IMR-90 (cell line): ENCODE results near the gene PLEKHS1. TPM values are rescaled to one million over a fixed set of nuclear protein-coding genes. Genes with fewer than 3 reads are reported as not detected.

ENCODE experiments used
- ATAC-seq: fragments of 200-7000 bp; cut with Tn5 transposase; 2 replicates; pipeline ENCODE4 v1.9.1; 2020; ENCODE audit warnings: low read depth, mild to moderate bottlenecking, moderate library complexity
- Bru-seq: library from RNA; stranded (reverse); fragments of 400-500 nt; gene quantifications from one replicate; lab custom pipeline; 2021; lab: Mats Ljungman, UMichigan
- BruChase-seq, 2 experiments: library from RNA; stranded (reverse); fragments of 400-500 nt; gene quantifications; one replicate each; lab custom pipeline; 2021; lab: Mats Ljungman, UMichigan
- BruUV-seq: library from RNA; stranded (reverse); fragments of 400-500 nt; replicated peaks from 2 replicates; lab custom pipeline; 2021; lab: Mats Ljungman, UMichigan
- CTCF ChIA-PET: fragments of 300-600 bp; formaldehyde crosslinking; extraction: SDS; loops from one replicate; lab custom pipeline; 2021; ENCODE audit warnings: antibody characterized with exemption; lab: Yijun Ruan, JAX
- POLR2A ChIA-PET: fragments of 300-600 bp; sonication (Branson Sonifier 250); formaldehyde crosslinking; loops from one replicate; lab custom pipeline; 2022; ENCODE audit warnings: antibody characterized with exemption; ENCODE audit not compliant: unreplicated experiment; lab: Charles Lee
- DNase-seq: peaks from one replicate; pipeline ENCODE4 v3.0.0; 2013
- H2AFZ ChIP-seq: replicated peaks from 2 replicates; pipeline ENCODE3; 2013; ENCODE audit warnings: low read length, mild to moderate bottlenecking; ENCODE audit not compliant: poor library complexity
- H2AK5ac ChIP-seq: 2 replicates; pipeline ENCODE4 v1.6.1; 2013; ENCODE audit warnings: low read depth, low read length, inconsistent platforms
- H2AK9ac ChIP-seq: replicated peaks from 2 replicates; pipeline ENCODE3; 2013; ENCODE audit warnings: mild to moderate bottlenecking, low read depth, low read length, moderate library complexity; ENCODE audit not compliant: poor library complexity
- H2BK120ac ChIP-seq: 2 replicates; pipeline ENCODE4 v1.6.1; 2013; ENCODE audit warnings: low read depth, low read length, inconsistent platforms
- H2BK15ac ChIP-seq: 3 replicates; pipeline ENCODE4 v1.6.1; 2013; ENCODE audit warnings: low read depth, low read length, inconsistent platforms
- H2BK20ac ChIP-seq: 2 replicates; pipeline ENCODE4 v1.6.1; 2013; ENCODE audit warnings: low read depth, mild to moderate bottlenecking, inconsistent platforms, low read length, moderate library complexity
- H2BK5ac ChIP-seq: 2 replicates; pipeline ENCODE4 v1.6.1; 2013; ENCODE audit warnings: mild to moderate bottlenecking, low read depth, low read length, inconsistent platforms; ENCODE audit not compliant: poor library complexity, severe bottlenecking
- H3K14ac ChIP-seq: replicated peaks from 2 replicates; pipeline ENCODE4 v1.6.1; 2013; ENCODE audit warnings: low read depth, low read length, inconsistent platforms
- H3K18ac ChIP-seq: 2 replicates; pipeline ENCODE4 v1.6.1; 2013; ENCODE audit warnings: low read depth, low read length, control low read depth
- H3K23ac ChIP-seq: 2 replicates; pipeline ENCODE4 v1.6.1; 2013; ENCODE audit warnings: low read depth, low read length, inconsistent platforms
- H3K27ac ChIP-seq: 2 replicates; pipeline ENCODE4 v1.5.1; 2013; ENCODE audit warnings: mild to moderate bottlenecking, control low read depth, low read length; ENCODE audit not compliant: insufficient read depth
- H3K27me3 ChIP-seq: 2 replicates; pipeline ENCODE4 v1.6.1; 2013; ENCODE audit warnings: low read length; ENCODE audit not compliant: control insufficient read depth, insufficient read depth
- H3K36me3 ChIP-seq: 2 replicates; pipeline ENCODE4 v1.6.1; 2013; ENCODE audit warnings: low read length, mixed read lengths; ENCODE audit not compliant: control insufficient read depth, insufficient read depth
- H3K4ac ChIP-seq: 2 replicates; pipeline ENCODE4 v1.6.1; 2013; ENCODE audit warnings: low read depth, low read length, inconsistent platforms
- H3K4me1 ChIP-seq: 2 replicates; pipeline ENCODE4 v1.6.1; 2013; ENCODE audit warnings: low read length, mixed read lengths; ENCODE audit not compliant: control insufficient read depth, insufficient read depth
- H3K4me2 ChIP-seq: 2 replicates; pipeline ENCODE4 v1.6.1; 2013; ENCODE audit warnings: low read depth, mild to moderate bottlenecking, control low read depth, low read length, moderate library complexity
- H3K4me3 ChIP-seq: 2 replicates; pipeline ENCODE4 v1.5.1; 2013; ENCODE audit warnings: low read depth, mild to moderate bottlenecking, control low read depth, low read length, moderate library complexity; ENCODE audit not compliant: insufficient read depth
- H3K56ac ChIP-seq: 2 replicates; pipeline ENCODE4 v1.6.1; 2013; ENCODE audit warnings: low read length, inconsistent platforms; ENCODE audit not compliant: insufficient read depth; ENCODE audit errors: extremely low read depth
- H3K79me1 ChIP-seq, 2 experiments: 2 replicates each; pipeline ENCODE4 v1.6.1; 2013; ENCODE audit warnings: low read length in 2 of 2, inconsistent platforms in 1 of 2, low read depth in 1 of 2
- H3K9ac ChIP-seq: 2 replicates; pipeline ENCODE4 v1.6.1; 2013; ENCODE audit warnings: low read depth, low read length, control low read depth
- H3K9me1 ChIP-seq: 2 replicates; pipeline ENCODE4 v1.6.1; 2013; ENCODE audit warnings: low read length, inconsistent platforms; ENCODE audit not compliant: insufficient read depth
- H3K9me3 ChIP-seq: 2 replicates; pipeline ENCODE4 v1.6.1; 2013; ENCODE audit warnings: low read length; ENCODE audit not compliant: control insufficient read depth, insufficient read depth
- H4K20me1 ChIP-seq: 2 replicates; pipeline ENCODE4 v1.6.1; 2013; ENCODE audit warnings: low read length, inconsistent platforms; ENCODE audit not compliant: insufficient read depth
- H4K5ac ChIP-seq: 2 replicates; pipeline ENCODE4 v1.6.1; 2013; ENCODE audit warnings: mild to moderate bottlenecking, low read depth, low read length, control low read depth
- H4K8ac ChIP-seq, 2 experiments: 2 replicates each; pipeline ENCODE4 v1.6.1; 2013; ENCODE audit warnings: low read depth in 2 of 2, low read length in 2 of 2, control low read depth in 1 of 2, inconsistent platforms in 1 of 2
- H4K91ac ChIP-seq: 2 replicates; pipeline ENCODE4 v1.6.1; 2013; ENCODE audit warnings: low read depth, low read length, inconsistent platforms; ENCODE audit not compliant: insufficient read depth
- BHLHE40 ChIP-seq: fragments of 150-350 bp; IDR thresholded peaks from 2 replicates; pipeline ENCODE4 v1.6.1; 2016; ENCODE audit warnings: mild to moderate bottlenecking, low read depth, low read length
- FOS ChIP-seq: fragments of 150-350 bp; IDR thresholded peaks from 2 replicates; pipeline ENCODE4 v1.6.1; 2016; ENCODE audit warnings: low read depth, low read length
- MAFK ChIP-seq: IDR thresholded peaks from 2 replicates; pipeline ENCODE4 v1.6.1; 2012; ENCODE audit warnings: low read depth, low read length, improper control_type of control experiment
- MAZ ChIP-seq: IDR thresholded peaks from 2 replicates; pipeline ENCODE4 v1.6.1; 2012; ENCODE audit warnings: low read depth, mild to moderate bottlenecking, low read length, improper control_type of control experiment, moderate library complexity, borderline replicate concordance
- MXI1 ChIP-seq: IDR thresholded peaks from 2 replicates; pipeline ENCODE4 v1.6.1; 2012; ENCODE audit warnings: low read depth, mild to moderate bottlenecking, low read length, moderate library complexity, borderline replicate concordance
- NFE2L2 ChIP-seq: fragments of 150-350 bp; IDR thresholded peaks from 2 replicates; pipeline ENCODE4 v1.6.1; 2016; ENCODE audit warnings: low read depth, mild to moderate bottlenecking, low read length
- POLR2A ChIP-seq: IDR thresholded peaks from 2 replicates; pipeline ENCODE4 v1.6.1; 2012; ENCODE audit warnings: mild to moderate bottlenecking, low read depth, low read length
- RAD21 ChIP-seq: IDR thresholded peaks from 2 replicates; pipeline ENCODE4 v1.6.1; 2012; ENCODE audit warnings: low read length, improper control_type of control experiment
- RCOR1 ChIP-seq: IDR thresholded peaks from 2 replicates; pipeline ENCODE4 v1.6.1; 2012; ENCODE audit warnings: mild to moderate bottlenecking, low read length, improper control_type of control experiment; ENCODE audit not compliant: insufficient replicate concordance
- RFX5 ChIP-seq: IDR thresholded peaks from 2 replicates; pipeline ENCODE4 v1.8.0; 2012; ENCODE audit warnings: low read depth, mild to moderate bottlenecking, low read length, moderate library complexity
- SMC3 ChIP-seq: fragments of 150-350 bp; IDR thresholded peaks from 2 replicates; pipeline ENCODE4 v1.6.1; 2016; ENCODE audit warnings: low read depth, mild to moderate bottlenecking, antibody characterized with exemption, low read length, moderate library complexity
- WGBS, 2 experiments: methylation state at CpG; one replicate each; pipeline versions ENCODE4 v1.1.5 to v1.1.7; 2013; ENCODE audit warnings: missing lambda C conversion rate in 2 of 2; ENCODE audit not compliant: insufficient read length in 1 of 2; ENCODE audit errors: extremely low coverage in 2 of 2; 5-methylcytosine and 5-hydroxymethylcytosine counted together
- dilution Hi-C: fragments of 300-500 bp; cut with HindIII; formaldehyde crosslinking; loops from one replicate; pipeline ENCODE4 v1.14.3; 2018; ENCODE audit warnings: low sequenced_read_pairs; ENCODE audit not compliant: unreplicated experiment
- in situ Hi-C: fragments of 300-500 bp; cut with MboI; formaldehyde crosslinking; loops from 3 replicates; pipeline ENCODE4 v1.14.3; 2019; ENCODE audit warnings: low sequenced_read_pairs, inconsistent platforms, mixed read lengths
- intact Hi-C: fragments of 100-400 bp; cut with micrococcal nuclease; formaldehyde crosslinking; loops from 2 replicates; pipeline ENCODE4 v1.10.0; 2022
- long read RNA-seq: library from polyadenylated mRNA; unstranded; transcript quantifications from one replicate; pipeline ENCODE4 v2.0.0, GENCODE V29; 2021; ENCODE audit not compliant: unreplicated experiment
- polyA plus RNA-seq, 3 experiments: library from polyadenylated mRNA; depleted of rRNA; stranded (reverse); fragments of >200 nt; gene quantifications; 2 replicates each; pipeline ENCODE4 v1.2.3, GENCODE V29; 2012; ENCODE audit warnings: low replicate concordance in 1 of 3
- total RNA-seq: library from RNA; depleted of rRNA; stranded (reverse); fragments of >200 nt; gene quantifications from 2 replicates; pipeline ENCODE4 v1.2.3, GENCODE V29; 2012; rRNA removed
- TF ChIP-seq, protein P1 (sequence below): fragments of 150-350 bp; IDR thresholded peaks from 2 replicates; pipeline ENCODE4 v1.6.1; 2017; ENCODE audit warnings: mild to moderate bottlenecking, antibody characterized with exemption, low read length, low read depth
- TF ChIP-seq, protein P2 (sequence below): conservative IDR thresholded peaks from 2 replicates; pipeline ENCODE4 v1.5.1; 2012; ENCODE audit warnings: mild to moderate bottlenecking, low read depth, low read length, improper control_type of control experiment

Gene PLEKHS1
- total RNA-seq = not detected in 2 replicates
- not detected in 2 replicates for polyA plus RNA-seq (2012; rRNA removed)
- not detected in 2 replicates for polyA plus RNA-seq (2012; cell fraction: cytosol; rRNA removed)
- polyA plus RNA-seq (2012; cell fraction: nucleus; rRNA removed; ENCODE audit: low replicate concordance) = not detected in 2 replicates
- percentile 16 among the genes with signal in this experiment for Bru-seq, nascent RNA
- percentile 14 among the genes with signal in this experiment for BruChase-seq, experiment 1, labeled RNA remaining after a 6-hour chase
- BruChase-seq, experiment 2, labeled RNA remaining after a 2-hour chase = percentile 13 among the genes with signal in this experiment
- long read RNA-seq = 0 reads

DNA sequence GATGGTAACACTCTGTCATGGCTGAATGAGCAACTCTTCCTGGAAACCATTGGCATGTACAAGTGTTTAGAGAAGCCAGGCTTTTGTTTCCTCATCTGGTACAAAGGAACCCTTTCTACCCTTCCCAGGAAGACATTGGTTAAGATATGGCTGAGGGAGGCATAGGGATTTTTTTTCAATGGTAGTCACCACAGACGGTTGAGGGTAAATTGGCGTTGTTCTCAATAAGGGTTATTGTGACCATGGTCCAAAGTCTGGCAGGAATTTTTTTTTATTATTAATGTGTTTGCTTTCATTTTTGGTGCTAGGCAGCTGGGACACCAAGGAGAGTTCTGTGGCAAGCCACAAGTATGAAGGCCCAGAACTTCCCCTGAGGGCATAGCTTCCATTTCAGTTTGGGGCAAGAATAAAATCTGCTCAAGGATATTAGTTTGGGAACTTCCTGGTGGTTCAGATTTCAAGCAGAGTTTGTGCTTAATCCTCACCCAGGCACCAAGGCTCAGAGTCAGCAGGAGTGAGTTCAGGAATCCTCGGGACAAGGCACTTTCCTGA, at the start of gene PLEKHS1:
TSS of gene PLEKHS1 (plus strand) at position 502 of the 552 bp plus-strand sequence. CDS start 3,596 bp downstream, outside the sequence.
- no peak within 1 kb of the TSS for H2BK20ac ChIP-seq
- dilution Hi-C loops (no loop called here), intact Hi-C loops (no loop called here), in situ Hi-C loops (no loop called here)
- H3K9ac ChIP-seq = no peak within 1 kb of the TSS
- no peak within 1 kb of the TSS for H3K18ac ChIP-seq
- no peak within 1 kb of the TSS for H3K27ac ChIP-seq
- TF ChIP-seq RFX5 (no peak), RAD21 (no peak), MAFK (no peak), BHLHE40 (no peak), MXI1 (no peak), RCOR1 (no peak), NFE2L2 (no peak), MAZ (no peak), FOS (no peak), SMC3 (no peak), POLR2A (no peak)
- TF ChIP-seq, protein P1, sequence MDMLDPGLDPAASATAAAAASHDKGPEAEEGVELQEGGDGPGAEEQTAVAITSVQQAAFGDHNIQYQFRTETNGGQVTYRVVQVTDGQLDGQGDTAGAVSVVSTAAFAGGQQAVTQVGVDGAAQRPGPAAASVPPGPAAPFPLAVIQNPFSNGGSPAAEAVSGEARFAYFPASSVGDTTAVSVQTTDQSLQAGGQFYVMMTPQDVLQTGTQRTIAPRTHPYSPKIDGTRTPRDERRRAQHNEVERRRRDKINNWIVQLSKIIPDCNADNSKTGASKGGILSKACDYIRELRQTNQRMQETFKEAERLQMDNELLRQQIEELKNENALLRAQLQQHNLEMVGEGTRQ = no peak
- TF ChIP-seq, protein P2, sequence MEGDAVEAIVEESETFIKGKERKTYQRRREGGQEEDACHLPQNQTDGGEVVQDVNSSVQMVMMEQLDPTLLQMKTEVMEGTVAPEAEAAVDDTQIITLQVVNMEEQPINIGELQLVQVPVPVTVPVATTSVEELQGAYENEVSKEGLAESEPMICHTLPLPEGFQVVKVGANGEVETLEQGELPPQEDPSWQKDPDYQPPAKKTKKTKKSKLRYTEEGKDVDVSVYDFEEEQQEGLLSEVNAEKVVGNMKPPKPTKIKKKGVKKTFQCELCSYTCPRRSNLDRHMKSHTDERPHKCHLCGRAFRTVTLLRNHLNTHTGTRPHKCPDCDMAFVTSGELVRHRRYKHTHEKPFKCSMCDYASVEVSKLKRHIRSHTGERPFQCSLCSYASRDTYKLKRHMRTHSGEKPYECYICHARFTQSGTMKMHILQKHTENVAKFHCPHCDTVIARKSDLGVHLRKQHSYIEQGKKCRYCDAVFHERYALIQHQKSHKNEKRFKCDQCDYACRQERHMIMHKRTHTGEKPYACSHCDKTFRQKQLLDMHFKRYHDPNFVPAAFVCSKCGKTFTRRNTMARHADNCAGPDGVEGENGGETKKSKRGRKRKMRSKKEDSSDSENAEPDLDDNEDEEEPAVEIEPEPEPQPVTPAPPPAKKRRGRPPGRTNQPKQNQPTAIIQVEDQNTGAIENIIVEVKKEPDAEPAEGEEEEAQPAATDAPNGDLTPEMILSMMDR = no peak
- ChIA-PET POLR2A (no interaction called here), CTCF (interaction anchor here (1.3 kb wide), 1 partner anchor 11 kb away, joined by 4 read pairs; no protein-coding TSS in a partner anchor)
- no peaks in the 10 kb centered on the region for H3K9me3 ChIP-seq
- no peaks in the 10 kb centered on the region for H3K79me1 ChIP-seq
- H4K5ac ChIP-seq = no peak within 1 kb of the TSS
- no peaks in the 10 kb centered on the region for H3K4me1 ChIP-seq
- BruUV-seq = no TSS peak
- no peak within 1 kb of the TSS for H3K4me2 ChIP-seq
- H2AFZ ChIP-seq = no peak within 1 kb of the TSS
- no peak within 1 kb of the TSS for H2AK9ac ChIP-seq
- no peak within 1 kb of the TSS for H3K56ac ChIP-seq
- no peaks in the 10 kb centered on the region for H4K20me1 ChIP-seq
- DNase-seq = no peak
- no peak within 1 kb of the TSS for H4K8ac ChIP-seq
- H3K27me3 ChIP-seq = peaks cover 6% of the 10 kb centered on the region; the same call in 1 of the 2 replicates
- no peak within 1 kb of the TSS for H3K14ac ChIP-seq
- no peak within 1 kb of the TSS for H3K4ac ChIP-seq
- WGBS, 2 experiments = no CpG with 5 or more reads among the region's 3 CpGs
- H3K23ac ChIP-seq = no peak within 1 kb of the TSS
- no peaks in the 10 kb centered on the region for H3K9me1 ChIP-seq
- H3K4me3 ChIP-seq = no peak within 1 kb of the TSS
- no peak within 1 kb of the TSS for H2BK5ac ChIP-seq
- H2AK5ac ChIP-seq = no peak within 1 kb of the TSS
- H2BK15ac ChIP-seq = no peak within 1 kb of the TSS
- no peaks in the 10 kb centered on the region for H3K36me3 ChIP-seq
- H2BK120ac ChIP-seq = no peak within 1 kb of the TSS
- no peak within 1 kb of the TSS for H4K91ac ChIP-seq
- no peak for ATAC-seq
